HG03039 (cell line): ENCODE measurements around the gene SH3YL1.

ENCODE experiments used
- ATAC-seq: cut with Tn5 transposase; IDR thresholded peaks from one replicate; pipeline ENCODE4 v1.9.1; 2021; ENCODE audit warnings: mild to moderate bottlenecking, moderate library complexity; ENCODE audit not compliant: unreplicated experiment

The SH3YL1 gene

GRCh38 chr2:228115-228514, 35.7 kb downstream of the SH3YL1 start:
- ATAC-seq, result no peak

GRCh38 chr2:223971-224760, 39.7 kb downstream of the SH3YL1 start:
- ATAC-seq, result no peak

DNA sequence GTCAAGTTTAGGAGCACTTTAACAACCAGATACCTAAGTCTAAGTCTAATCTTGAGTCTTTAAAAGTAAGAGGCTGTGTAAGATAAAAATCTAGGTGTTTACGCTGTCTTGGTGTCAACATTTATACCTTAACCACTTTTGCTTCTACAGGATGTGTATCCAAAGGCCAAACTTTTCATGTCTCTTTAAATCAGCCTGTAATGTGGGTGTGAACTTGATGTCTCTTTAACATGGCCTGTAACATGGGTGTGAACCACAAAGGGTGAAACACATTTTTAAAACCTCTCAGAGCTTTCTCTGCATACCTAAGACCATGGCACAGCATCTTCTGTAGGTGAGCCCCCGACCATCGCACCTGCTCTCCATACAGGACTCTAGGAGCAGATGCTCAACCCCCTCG, 40.4 kb downstream of the SH3YL1 start:
- ATAC-seq, result no peak

- ATAC-seq, result no peak
These were observed 47.8 kb downstream of the SH3YL1 start for GRCh38 chr2:216068-216467.

DNA sequence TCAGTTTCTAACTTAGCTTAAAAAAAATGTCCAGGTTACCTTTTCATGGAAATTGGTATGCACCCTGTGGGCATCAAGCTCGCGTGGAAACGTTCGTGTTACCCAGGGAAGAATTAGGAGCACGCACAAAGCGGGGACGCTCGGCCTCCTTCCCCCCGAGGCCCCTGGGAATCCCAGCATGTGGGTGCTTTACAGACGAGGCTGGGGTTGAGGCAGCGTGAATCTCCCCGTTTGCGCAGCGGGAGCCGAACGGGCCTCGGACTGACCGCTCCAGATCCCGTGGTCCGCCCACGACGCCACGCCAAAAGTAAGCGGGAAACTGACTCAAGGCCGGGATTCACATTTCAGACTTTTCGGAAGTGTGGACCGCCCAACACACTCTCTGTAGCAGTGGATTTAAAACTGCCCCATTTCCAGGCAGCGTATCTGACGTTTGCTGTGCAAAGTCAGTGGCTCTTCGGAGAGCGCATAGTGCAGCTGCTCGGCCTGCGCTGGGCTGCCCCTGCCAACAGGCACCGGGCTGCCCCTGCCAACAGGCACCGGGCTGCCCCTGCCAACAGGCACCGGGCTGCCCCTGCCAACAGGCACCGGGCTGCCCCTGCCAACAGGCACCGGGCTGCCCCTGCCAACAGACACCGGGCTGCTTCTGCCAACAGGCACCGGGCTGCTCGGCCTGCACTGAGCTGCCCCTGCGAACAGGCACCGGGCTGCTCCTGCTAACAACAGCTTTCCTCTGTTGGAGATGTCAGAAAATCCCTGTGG, 49.7 kb downstream of the SH3YL1 start:
- no peak for ATAC-seq

- no peak for ATAC-seq
These were observed 52.2 kb downstream of the SH3YL1 start for GRCh38 chr2:211486-212184.

- no peak for ATAC-seq
These were observed 53.2 kb downstream of the SH3YL1 start for GRCh38 chr2:210660-211059.

GRCh38 chr2:209470-209869, 54.4 kb downstream of the SH3YL1 start:
- ATAC-seq, result no peak

DNA sequence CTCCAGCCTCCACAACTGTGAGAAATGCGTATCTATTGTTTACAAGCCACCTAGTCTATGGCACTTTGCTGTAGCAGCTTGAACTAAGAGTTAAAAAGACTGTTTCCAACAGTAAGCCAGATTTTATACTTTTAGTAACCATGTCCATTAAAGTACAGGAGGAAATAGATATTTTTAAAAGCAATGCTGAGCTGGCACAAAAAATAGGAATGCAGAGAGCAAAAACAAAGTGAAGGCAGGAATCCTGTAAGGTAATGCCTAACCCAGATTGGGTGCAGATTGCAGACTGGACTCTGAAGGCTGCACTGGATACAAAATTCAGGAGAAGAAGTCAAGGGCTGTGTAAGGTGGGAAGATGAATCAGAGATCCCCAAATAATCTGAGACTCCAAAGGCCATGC, 55.5 kb downstream of the SH3YL1 start:
- no peak for ATAC-seq

DNA sequence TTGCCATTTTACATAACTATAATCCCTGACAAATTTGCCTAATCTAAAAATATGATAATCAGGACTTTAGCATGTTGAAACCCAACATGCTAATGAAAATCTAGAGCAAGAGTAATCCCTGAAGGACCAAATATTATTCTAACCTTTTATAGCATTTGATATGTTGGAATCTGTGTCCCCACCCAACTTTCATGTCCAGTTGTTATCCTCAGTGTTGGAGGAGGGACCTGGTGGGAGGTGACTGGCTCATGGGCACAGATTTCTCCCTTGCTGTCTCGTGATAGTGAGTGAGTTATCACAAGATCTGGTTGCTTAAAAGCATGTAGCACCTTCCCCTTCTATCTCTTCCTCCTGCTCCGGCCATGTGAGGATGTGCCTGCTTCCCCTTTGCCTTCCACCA, 59.8 kb downstream of the SH3YL1 start:
- ATAC-seq, result no peak

DNA sequence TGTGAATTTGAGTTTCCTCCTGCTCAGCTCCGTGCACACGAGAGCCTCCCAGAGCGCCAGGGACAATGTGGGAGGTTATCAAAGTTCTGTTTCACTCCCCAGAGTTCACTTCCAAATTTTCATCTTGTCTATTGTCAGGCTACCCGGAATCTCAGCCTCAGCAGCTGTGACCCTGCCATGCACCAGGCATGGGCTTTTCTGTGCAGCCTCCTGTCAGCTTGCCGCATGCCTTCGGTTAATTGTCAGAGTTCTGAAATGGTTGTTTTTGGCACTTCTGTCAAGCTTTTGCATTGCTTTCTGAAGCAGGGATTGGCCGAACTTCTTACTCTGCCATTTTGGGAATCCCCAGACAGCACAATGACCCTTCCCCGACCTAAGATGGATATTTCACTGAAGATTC, 60.4 kb downstream of the SH3YL1 start:
- ATAC-seq, result no peak

- no peak for ATAC-seq
These were observed 60.9 kb downstream of the SH3YL1 start for GRCh38 chr2:202945-203344.

GRCh38 chr2:201648-202433, 62.0 kb downstream of the SH3YL1 start:
- ATAC-seq, result no peak

DNA sequence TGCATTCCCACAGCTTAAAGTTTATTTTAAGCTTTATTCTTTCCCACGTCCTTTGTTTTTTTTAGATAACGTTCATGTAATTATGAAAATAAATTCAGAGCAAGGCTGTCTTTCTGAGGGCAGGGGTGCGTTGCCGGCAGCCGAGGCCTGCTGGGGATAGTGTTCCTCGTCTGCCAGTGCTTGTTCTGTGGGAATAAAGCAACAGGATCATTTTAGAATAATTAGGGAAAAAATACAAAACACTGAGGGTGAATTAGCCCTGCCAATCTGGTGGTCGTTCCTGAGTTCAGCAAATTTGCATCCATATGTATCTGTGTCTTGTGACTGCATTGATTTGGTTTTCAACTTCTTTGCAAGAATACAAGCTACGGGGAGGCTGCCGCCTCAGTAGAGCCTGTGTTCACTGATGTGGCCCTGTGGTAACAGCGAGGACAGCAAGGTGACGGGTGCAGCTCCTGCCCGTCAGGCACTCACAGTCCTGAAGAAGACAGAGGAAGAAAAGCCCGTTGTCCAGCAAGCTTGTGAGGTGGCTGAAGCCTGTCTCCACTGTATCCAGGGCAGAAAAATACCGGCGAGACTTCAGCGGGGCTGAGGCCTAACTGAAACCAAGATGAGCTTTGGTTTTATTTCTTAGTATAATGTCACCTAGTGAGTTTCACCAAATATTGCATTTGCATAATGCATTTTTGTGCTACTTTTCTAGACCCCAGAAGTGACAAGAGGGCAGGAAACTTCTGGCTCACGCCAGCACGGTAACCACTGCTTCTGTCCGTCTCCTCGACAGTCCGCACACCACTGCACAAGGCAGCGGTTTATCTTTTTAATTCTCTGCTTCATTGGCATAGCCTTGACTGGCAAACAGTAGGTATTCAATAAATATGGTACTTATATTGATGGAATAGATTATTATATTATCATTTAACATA, 64.5 kb downstream of the SH3YL1 start:
- no peak for ATAC-seq

GRCh38 chr2:196406-196805, 67.4 kb downstream of the SH3YL1 start:
- ATAC-seq, result no peak

DNA sequence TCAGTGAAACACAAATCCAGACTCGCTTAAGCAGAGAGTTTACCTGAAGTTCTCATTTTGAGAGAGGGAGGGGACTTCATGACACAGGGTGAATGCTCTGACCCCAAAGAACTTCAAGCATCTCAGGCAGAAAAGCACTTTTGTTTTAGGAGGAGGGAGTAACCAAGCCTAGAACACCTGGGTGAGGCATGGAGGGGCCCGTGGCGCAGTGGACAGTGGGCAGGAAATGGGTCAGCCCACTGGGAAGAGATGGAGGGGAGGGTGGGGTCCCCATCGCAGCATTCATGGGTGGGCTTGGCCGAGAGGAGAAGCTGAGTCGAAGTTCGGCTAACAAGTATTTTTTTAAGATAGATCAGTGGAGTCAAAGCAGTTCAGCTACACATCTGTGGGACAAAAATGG, 67.9 kb downstream of the SH3YL1 start:
- no peak for ATAC-seq

DNA sequence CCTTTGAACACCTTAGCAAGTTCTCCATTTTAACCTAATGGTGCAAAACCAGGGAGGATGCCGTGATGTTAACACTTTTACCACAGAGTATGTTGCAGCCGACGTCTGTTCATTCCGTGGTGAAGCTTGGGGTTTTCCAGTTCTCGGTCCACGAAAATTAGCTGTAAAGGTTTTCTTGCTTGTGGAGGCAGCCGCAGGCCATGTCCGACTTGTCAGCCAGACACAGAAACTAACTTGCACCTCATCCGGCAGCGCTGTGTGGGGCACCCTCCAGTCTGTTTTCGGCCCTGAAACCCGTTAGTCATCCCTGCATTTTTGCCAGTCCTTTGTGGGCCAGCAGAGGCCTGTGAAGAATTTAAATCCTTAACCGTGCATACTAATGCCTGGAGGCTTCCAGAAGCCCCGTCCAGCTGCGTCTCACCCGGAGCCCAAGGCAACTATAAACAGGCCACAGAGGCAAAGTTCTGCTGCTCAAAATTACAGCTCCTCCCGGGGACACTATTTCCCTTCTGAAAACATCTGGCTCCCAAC, 70.6 kb downstream of the SH3YL1 start:
- ATAC-seq, result no peak

DNA sequence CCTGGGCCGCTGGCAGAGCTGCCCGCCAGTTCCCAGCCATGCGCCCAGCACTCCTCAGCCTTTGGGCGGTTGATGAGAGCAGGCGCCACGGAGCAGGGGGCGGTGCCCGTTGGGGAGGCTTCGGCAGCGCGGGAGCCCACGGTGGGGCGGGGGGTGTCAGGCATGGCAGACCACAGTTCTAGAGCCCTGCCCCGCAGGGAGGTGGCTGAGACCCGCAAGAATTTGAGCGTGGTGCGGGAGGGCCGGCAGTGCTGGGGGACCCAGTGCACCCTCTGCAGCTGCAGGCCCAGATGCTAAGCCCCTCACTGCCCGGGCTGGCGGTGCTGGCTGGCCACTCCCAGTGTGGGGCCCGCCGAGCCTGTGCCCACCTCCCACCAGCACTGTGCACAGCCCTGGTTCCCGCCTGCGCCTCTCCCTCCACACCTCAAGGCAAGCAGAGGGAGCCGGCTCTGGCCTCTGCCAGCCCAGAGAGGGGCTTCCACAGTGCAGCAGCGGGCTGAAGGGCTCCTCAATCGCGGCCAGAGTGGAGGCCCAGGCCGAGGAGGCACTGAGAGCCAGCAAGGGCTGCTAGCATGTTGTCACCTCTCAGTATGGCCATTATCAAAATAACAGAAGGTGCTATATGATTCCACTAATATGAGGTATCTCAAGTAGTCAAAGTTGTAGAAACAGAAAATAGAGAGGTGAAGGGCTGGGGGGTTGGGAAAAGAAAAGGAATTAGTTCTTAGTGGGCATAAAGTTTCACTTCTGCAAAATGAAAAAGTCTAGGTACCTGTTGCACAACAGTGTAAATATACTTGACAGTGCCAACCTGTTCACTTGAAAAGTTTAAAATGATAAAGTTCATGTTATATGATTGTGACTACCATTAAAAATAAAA, 72.3 kb downstream of the SH3YL1 start:
- no peak for ATAC-seq

DNA sequence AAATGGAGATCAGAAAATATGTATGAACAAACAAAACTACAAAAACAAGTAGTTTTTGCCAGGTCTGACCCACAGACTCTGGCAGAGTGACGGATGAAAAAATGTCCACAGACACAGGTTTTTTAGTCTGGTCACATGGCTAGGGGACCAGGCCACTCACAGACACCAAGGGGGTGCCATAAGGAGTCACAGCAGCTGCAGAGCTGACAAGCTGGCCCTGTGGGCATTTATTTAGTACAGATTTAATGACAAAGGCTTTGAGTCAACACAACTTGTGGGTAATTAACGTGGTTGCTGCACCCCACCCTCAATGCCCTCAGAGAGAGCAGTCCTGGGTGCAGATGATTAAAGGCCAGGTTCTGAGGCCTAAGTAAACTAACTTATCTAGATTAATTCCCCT, 76.0 kb downstream of the SH3YL1 start:
- no peak for ATAC-seq
